Fibroblast of the aortic adventitia (primary cell): ENCODE data around the gene MRPL36. TPM values are rescaled to one million over a fixed set of nuclear protein-coding genes. Genes with fewer than 3 reads are reported as not detected.

Experiments used
- DNase-seq: peaks from one replicate; pipeline ENCODE4 v3.0.0-alpha.2; 2010; ENCODE audit warnings: low read depth
- H3K4me3 ChIP-seq: 2 replicates; pipeline ENCODE4 v1.5.1; 2011; ENCODE audit warnings: low read depth, mild to moderate bottlenecking, control low read depth, low read length, moderate library complexity
- CTCF ChIP-seq: IDR thresholded peaks from 2 replicates; pipeline ENCODE4 v1.5.1; 2011; ENCODE audit warnings: mild to moderate bottlenecking, low read length, control low read depth, inconsistent platforms; ENCODE audit not compliant: insufficient read depth
- total RNA-seq: library from RNA; depleted of rRNA; stranded (reverse); fragments of >200 nt; gene quantifications from 2 replicates; pipeline ENCODE4 v1.2.3, GENCODE V29; 2012; ENCODE audit warnings: low replicate concordance

Gene MRPL36
- total RNA-seq, 1 donor, result 47.9 TPM

- DNase-seq, result no peak
- H3K4me3 ChIP-seq, result no peak overlapping the region
Observed at GRCh38 chr5:1795506-1795905, 4.1 kb downstream of the MRPL36 start.

GRCh38 chr5:1794901-1795290 is 4.7 kb downstream of the MRPL36 start:
- no peak for TF ChIP-seq CTCF
- DNase-seq, result no peak
- H3K4me3 ChIP-seq, result no peak overlapping the region

More at GRCh38 chr5:1795506-1795905, 4.1 kb downstream of the MRPL36 start:
- TF ChIP-seq CTCF, result no peak

DNA sequence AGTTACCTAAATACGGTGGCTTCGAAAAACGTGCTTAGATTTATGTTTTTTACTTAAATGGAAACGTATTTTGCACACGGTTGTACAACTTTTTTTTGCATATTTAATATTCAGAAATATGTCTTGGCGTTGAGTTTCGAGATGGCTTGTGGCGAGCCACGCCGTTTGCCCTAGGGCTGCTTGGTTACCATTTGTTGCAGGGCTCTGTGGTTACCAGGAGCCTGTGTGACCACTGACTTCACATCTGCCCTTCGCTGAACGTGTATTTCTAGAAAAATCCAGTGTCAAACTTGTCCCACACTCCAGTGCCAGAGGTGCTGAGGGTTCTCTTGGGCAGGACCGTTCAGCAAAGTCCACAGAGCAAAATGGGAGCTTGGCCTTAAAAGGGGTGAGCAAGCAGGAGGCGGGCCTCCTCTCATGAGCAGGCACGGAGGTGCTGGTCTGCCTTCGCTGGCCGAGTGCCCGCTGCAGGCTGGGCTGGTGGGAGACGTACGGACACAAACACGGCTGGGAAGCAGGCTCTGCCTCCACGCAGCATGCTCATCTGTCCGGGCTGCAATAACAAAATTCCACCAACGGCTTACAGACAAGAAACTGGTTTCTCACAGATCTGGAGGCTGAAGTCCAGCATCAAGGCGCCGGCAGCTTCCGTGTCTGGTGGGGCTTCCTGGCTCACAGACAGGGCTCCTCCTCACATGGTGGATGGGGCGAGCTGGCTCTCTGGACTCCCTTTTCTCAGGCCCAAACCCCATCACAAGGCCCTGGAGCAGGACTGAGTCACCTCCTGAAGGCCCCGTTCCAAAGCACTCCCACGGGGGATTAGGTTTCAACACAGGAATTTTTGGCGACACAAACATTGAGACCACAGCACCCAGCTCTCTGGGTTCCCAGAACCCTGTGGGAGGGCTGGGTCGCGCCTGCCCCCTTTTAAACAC is 5.4 kb downstream of the MRPL36 start:
- TF ChIP-seq CTCF, result no peak
- H3K4me3 ChIP-seq, result no peak overlapping the region
- DNase-seq, result peak; percentile 68

- no peak overlapping the region for H3K4me3 ChIP-seq
- DNase-seq, result peak; percentile 43
- no peak for TF ChIP-seq CTCF
Observed at GRCh38 chr5:1793301-1793740, 6.3 kb downstream of the MRPL36 start.

DNA sequence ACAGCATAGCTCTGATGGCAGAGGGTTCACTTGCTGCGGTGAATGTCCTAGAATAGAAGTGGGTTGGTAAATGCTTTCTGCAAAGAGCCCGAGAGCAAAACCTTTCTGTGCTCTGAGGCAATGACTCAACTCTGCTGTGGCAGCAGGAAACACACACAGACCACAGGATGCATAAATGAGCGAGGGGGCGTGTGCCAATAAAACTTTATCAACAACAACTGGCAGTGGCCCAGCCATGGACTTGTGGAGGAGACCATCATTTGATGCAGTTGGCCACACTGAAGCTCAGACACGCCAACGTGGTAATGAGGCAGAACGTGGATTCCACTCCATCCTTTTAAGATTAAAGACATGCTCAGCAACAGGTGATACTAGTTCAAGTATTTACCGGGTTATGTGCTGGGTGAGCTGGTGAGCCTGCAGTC is 6.8 kb downstream of the MRPL36 start:
- peak; percentile 73 for DNase-seq
- TF ChIP-seq CTCF, result no peak
- no peak overlapping the region for H3K4me3 ChIP-seq

GRCh38 chr5:1791176-1791575 is 8.5 kb downstream of the MRPL36 start:
- TF ChIP-seq CTCF, result no peak
- H3K4me3 ChIP-seq, result no peak overlapping the region
- no peak for DNase-seq
